Activated T-helper 1 cell treated with anti-CD3 and anti-CD28 coated beads, Interleukin-12 subunit alpha, Interleukin-12 subunit beta, Interleukin-2, Interleukin-4 antibody, amounts not matched to agents 30 ng/mL and 10 ng/mL and 1 ng/mL, durations not matched to agents 14 hours and 24 hours and 36 hours (primary cell): ENCODE measurements around the gene HS1BP3. TPM values are rescaled to one million over a fixed set of nuclear protein-coding genes. Genes with fewer than 3 reads are reported as not detected.

ENCODE experiments used
- DNase-seq: peaks from one replicate; pipeline ENCODE4 v3.0.0; 2021; ENCODE audit warnings: low spot score
- H3K27ac Mint-ChIP-seq: one replicate; pipeline ENCODE4 v1.8.0; 2021; ENCODE audit warnings: mild to moderate bottlenecking, mixed read lengths
- H3K27me3 Mint-ChIP-seq: one replicate; pipeline ENCODE4 v1.8.0; 2022; ENCODE audit warnings: mild to moderate bottlenecking, moderate library complexity, mixed read lengths; ENCODE audit not compliant: insufficient read depth
- H3K36me3 Mint-ChIP-seq: one replicate; pipeline ENCODE4 v1.8.0; 2021; ENCODE audit warnings: low read depth, mixed read lengths
- H3K4me1 Mint-ChIP-seq: one replicate; pipeline ENCODE4 v1.8.0; 2021; ENCODE audit warnings: low read depth, mixed read lengths
- H3K4me3 Mint-ChIP-seq: one replicate; pipeline ENCODE4 v1.8.0; 2021; ENCODE audit warnings: mild to moderate bottlenecking, moderate library complexity, mixed read lengths
- H3K9me3 Mint-ChIP-seq: one replicate; pipeline ENCODE4 v1.8.0; 2021; ENCODE audit warnings: mixed read lengths
- intact Hi-C: fragments of 100-400 bp; cut with micrococcal nuclease; formaldehyde crosslinking; loops from one replicate; pipeline ENCODE4 v1.15.1; 2024
- total RNA-seq: library from RNA; stranded (reverse); gene quantifications from 2 replicates; pipeline ENCODE4 v1.2.3, GENCODE V29; 2022

HS1BP3 gene
- total RNA-seq, 1 donor from 2014 or later, result 9.1 TPM

- H3K36me3 Mint-ChIP-seq, result peaks cover 5% of the 10 kb centered on the region
- no peaks in the 10 kb centered on the region for H3K4me1 Mint-ChIP-seq
- DNase-seq, result no peak
- intact Hi-C loops, result no loop called here
- H3K27me3 Mint-ChIP-seq, result no peaks in the 10 kb centered on the region
- H3K9me3 Mint-ChIP-seq, result no peaks in the 10 kb centered on the region
- no peak overlapping the region for H3K4me3 Mint-ChIP-seq
- H3K27ac Mint-ChIP-seq, result no peak overlapping the region
These were observed 30.0 kb upstream of the HS1BP3 start for GRCh38 chr2:20680744-20681375.

- intact Hi-C loops, result no loop called here
- Mint-ChIP-seq H3K27ac (no peak overlapping the region), H3K27me3 (peaks cover 2% of the 10 kb centered on the region), H3K9me3 (no peaks in the 10 kb centered on the region), H3K4me1 (no peaks in the 10 kb centered on the region), H3K36me3 (no peaks in the 10 kb centered on the region), H3K4me3 (no peak overlapping the region)
- no peak for DNase-seq
These were observed 27.9 kb upstream of the HS1BP3 start for GRCh38 chr2:20678780-20679179.

GRCh38 chr2:20678086-20678395, 27.1 kb upstream of the HS1BP3 start:
- Mint-ChIP-seq H3K9me3 (no peaks in the 10 kb centered on the region), H3K4me1 (no peaks in the 10 kb centered on the region), H3K27ac (no peak overlapping the region), H3K4me3 (no peak overlapping the region), H3K27me3 (peaks cover 2% of the 10 kb centered on the region), H3K36me3 (no peaks in the 10 kb centered on the region)
- DNase-seq, result no peak
- intact Hi-C loops, result no loop called here

- Mint-ChIP-seq H3K4me3 (no peak overlapping the region), H3K4me1 (no peaks in the 10 kb centered on the region), H3K36me3 (no peaks in the 10 kb centered on the region), H3K27ac (no peak overlapping the region), H3K27me3 (peaks cover 5% of the 10 kb centered on the region), H3K9me3 (no peaks in the 10 kb centered on the region)
- intact Hi-C loops, result no loop called here
- DNase-seq, result no peak
These were observed 26.6 kb upstream of the HS1BP3 start for GRCh38 chr2:20677301-20678085.

GRCh38 chr2:20676353-20677215, 25.7 kb upstream of the HS1BP3 start:
- peaks cover 9% of the 10 kb centered on the region for H3K27me3 Mint-ChIP-seq
- no peak for DNase-seq
- H3K4me3 Mint-ChIP-seq, result no peak overlapping the region
- intact Hi-C loops, result no loop called here
- H3K4me1 Mint-ChIP-seq, result no peaks in the 10 kb centered on the region
- no peak overlapping the region for H3K27ac Mint-ChIP-seq
- H3K36me3 Mint-ChIP-seq, result no peaks in the 10 kb centered on the region
- no peaks in the 10 kb centered on the region for H3K9me3 Mint-ChIP-seq

GRCh38 chr2:20675701-20676352, 24.9 kb upstream of the HS1BP3 start:
- H3K4me3 Mint-ChIP-seq, result no peak overlapping the region
- H3K27ac Mint-ChIP-seq, result no peak overlapping the region
- peaks cover 9% of the 10 kb centered on the region for H3K27me3 Mint-ChIP-seq
- intact Hi-C loops, result no loop called here
- no peaks in the 10 kb centered on the region for H3K36me3 Mint-ChIP-seq
- DNase-seq, result no peak
- H3K4me1 Mint-ChIP-seq, result no peaks in the 10 kb centered on the region
- no peaks in the 10 kb centered on the region for H3K9me3 Mint-ChIP-seq

- Mint-ChIP-seq H3K36me3 (no peaks in the 10 kb centered on the region), H3K9me3 (no peaks in the 10 kb centered on the region), H3K4me3 (no peak overlapping the region), H3K27ac (no peak overlapping the region), H3K4me1 (no peaks in the 10 kb centered on the region), H3K27me3 (peaks cover 9% of the 10 kb centered on the region)
- intact Hi-C loops, result no loop called here
- no peak for DNase-seq
These were observed 24.2 kb upstream of the HS1BP3 start for GRCh38 chr2:20674974-20675679.

GRCh38 chr2:20674309-20674965, 23.5 kb upstream of the HS1BP3 start:
- Mint-ChIP-seq H3K27ac (no peak overlapping the region), H3K27me3 (peaks cover 13% of the 10 kb centered on the region), H3K4me1 (no peaks in the 10 kb centered on the region), H3K36me3 (no peaks in the 10 kb centered on the region), H3K4me3 (no peak overlapping the region), H3K9me3 (no peaks in the 10 kb centered on the region)
- intact Hi-C loops, result no loop called here
- no peak for DNase-seq

- Mint-ChIP-seq H3K27me3 (peaks cover 20% of the 10 kb centered on the region), H3K4me1 (no peaks in the 10 kb centered on the region), H3K9me3 (no peaks in the 10 kb centered on the region), H3K27ac (no peak overlapping the region), H3K4me3 (no peak overlapping the region), H3K36me3 (no peaks in the 10 kb centered on the region)
- DNase-seq, result no peak
- intact Hi-C loops, result no loop called here
These were observed 22.9 kb upstream of the HS1BP3 start for GRCh38 chr2:20673686-20674308.

- H3K36me3 Mint-ChIP-seq, result no peaks in the 10 kb centered on the region
- no peak for DNase-seq
- no peak overlapping the region for H3K4me3 Mint-ChIP-seq
- peaks cover 4% of the 10 kb centered on the region for H3K4me1 Mint-ChIP-seq
- peaks cover 31% of the 10 kb centered on the region for H3K27me3 Mint-ChIP-seq
- no peak overlapping the region for H3K27ac Mint-ChIP-seq
- intact Hi-C loops, result no loop called here
- no peaks in the 10 kb centered on the region for H3K9me3 Mint-ChIP-seq
These were observed 21.5 kb upstream of the HS1BP3 start for GRCh38 chr2:20672201-20672951.

- no peak for DNase-seq
- Mint-ChIP-seq H3K36me3 (no peaks in the 10 kb centered on the region), H3K27ac (no peak overlapping the region), H3K9me3 (no peaks in the 10 kb centered on the region), H3K4me1 (peaks cover 4% of the 10 kb centered on the region), H3K4me3 (no peak overlapping the region), H3K27me3 (peaks cover 31% of the 10 kb centered on the region)
- intact Hi-C loops, result no loop called here
These were observed 20.8 kb upstream of the HS1BP3 start for GRCh38 chr2:20671736-20672080.
